Ovary (tissue), 3 donors: Measurements from ENCODE around the gene PFKL.

ENCODE experiments used
- EP300 ChIP-seq: sonication (generic); formaldehyde crosslinking; IDR thresholded peaks from one replicate; pipeline ENCODE4 v1.6.1; 2017; ENCODE audit warnings: antibody characterized with exemption
- POLR2A ChIP-seq: fragments of 450-650 bp; IDR thresholded peaks from one replicate; pipeline ENCODE4 v1.6.1; 2017; ENCODE audit warnings: antibody characterized with exemption, mild to moderate bottlenecking, moderate library complexity
- TF ChIP-seq, protein P1 (sequence below), 3 donors: fragments of 450-650 bp in 2 of 3; fragments of 200-600 bp in 1 of 3; IDR thresholded peaks; one replicate each; pipeline versions ENCODE4 v1.5.1 to v1.8.0; 2016 to 2022; ENCODE audit warnings: antibody characterized with exemption in 3 of 3, mild to moderate bottlenecking in 1 of 3
- donor health status: DM: no; HTN: no; CAD: no.

DNA sequence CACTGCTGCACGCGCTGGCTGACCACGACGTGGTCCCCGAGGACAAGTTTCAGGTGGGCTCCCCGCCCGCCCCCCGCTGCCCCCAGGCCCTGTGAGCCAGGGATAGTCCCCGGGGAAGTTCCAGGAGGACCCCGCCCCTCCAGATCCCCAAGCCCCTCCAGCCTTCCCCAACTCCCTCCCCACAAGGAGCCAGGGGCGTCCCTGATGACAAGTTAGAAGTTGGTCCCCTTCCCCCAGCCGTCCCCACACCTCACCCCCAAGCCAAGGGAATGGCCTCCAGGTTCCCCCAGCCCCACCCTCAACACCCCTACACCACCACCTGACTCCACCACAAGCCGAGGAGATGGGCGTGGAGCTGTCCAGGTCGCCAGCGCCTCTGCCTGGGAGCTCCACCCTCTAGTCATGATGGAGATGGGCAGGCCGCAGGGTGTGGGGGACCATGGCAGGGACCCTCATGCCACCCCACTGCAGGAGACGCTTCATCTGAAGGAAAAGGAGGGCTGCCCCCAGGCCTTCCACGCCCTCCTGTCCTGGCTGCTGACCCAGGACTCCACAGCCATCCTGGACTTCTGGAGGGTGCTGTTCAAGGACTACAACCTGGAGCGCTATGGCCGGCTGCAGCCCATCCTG is 13.7 kb upstream of the PFKL start:
- TF ChIP-seq, protein P1, sequence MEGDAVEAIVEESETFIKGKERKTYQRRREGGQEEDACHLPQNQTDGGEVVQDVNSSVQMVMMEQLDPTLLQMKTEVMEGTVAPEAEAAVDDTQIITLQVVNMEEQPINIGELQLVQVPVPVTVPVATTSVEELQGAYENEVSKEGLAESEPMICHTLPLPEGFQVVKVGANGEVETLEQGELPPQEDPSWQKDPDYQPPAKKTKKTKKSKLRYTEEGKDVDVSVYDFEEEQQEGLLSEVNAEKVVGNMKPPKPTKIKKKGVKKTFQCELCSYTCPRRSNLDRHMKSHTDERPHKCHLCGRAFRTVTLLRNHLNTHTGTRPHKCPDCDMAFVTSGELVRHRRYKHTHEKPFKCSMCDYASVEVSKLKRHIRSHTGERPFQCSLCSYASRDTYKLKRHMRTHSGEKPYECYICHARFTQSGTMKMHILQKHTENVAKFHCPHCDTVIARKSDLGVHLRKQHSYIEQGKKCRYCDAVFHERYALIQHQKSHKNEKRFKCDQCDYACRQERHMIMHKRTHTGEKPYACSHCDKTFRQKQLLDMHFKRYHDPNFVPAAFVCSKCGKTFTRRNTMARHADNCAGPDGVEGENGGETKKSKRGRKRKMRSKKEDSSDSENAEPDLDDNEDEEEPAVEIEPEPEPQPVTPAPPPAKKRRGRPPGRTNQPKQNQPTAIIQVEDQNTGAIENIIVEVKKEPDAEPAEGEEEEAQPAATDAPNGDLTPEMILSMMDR (IDR thresholded peaks at IDR 0.05) = no peak
- TF ChIP-seq POLR2A (no peak), EP300 (no peak)
